ENCODE results near the gene TOP1. TPM values are rescaled to one million over a fixed set of nuclear protein-coding genes. Genes with fewer than 3 reads are reported as not detected.

The TOP1 gene
- total RNA-seq, 2 donors from 2014 or later: 80.6 to 85.5 TPM

DNA sequence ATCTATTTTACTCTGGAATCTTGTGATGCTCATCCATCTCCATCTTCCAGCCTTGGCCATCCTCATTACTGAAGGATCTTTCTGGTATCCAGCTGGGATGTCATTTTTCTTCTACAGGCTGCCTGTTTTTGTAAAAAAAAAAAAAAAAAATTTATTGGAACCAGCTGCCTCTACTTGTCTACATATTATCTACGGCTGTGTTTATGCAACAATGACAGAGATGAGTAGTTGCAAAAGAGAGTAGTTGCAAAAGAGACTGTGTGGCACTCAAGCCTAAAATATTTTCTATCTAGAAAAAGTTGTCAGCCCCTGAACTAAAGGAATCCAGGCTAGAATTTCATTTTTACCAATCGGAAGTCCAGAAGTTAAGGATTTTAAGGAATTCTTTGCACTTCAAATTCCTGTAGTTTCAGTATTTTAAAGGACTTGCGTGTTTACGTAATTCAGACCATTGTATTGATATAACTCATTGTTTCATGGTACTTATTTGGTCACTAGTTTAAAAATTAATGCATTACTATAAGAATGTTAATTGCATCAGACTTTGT, 70.2 kb downstream of the TOP1 start:
- no peaks in the 10 kb centered on the region for H3K4me1 ChIP-seq
- H3K27ac ChIP-seq: no peak overlapping the region
- no peaks in the 10 kb centered on the region for H3K27me3 ChIP-seq
- no peak for DNase-seq
- H3K9me3 ChIP-seq: no peaks in the 10 kb centered on the region
- H3K9ac ChIP-seq (ENCODE audit: low read depth in 2 of 2, low read length in 2 of 2): no peak overlapping the region
- TF ChIP-seq, protein P1, sequence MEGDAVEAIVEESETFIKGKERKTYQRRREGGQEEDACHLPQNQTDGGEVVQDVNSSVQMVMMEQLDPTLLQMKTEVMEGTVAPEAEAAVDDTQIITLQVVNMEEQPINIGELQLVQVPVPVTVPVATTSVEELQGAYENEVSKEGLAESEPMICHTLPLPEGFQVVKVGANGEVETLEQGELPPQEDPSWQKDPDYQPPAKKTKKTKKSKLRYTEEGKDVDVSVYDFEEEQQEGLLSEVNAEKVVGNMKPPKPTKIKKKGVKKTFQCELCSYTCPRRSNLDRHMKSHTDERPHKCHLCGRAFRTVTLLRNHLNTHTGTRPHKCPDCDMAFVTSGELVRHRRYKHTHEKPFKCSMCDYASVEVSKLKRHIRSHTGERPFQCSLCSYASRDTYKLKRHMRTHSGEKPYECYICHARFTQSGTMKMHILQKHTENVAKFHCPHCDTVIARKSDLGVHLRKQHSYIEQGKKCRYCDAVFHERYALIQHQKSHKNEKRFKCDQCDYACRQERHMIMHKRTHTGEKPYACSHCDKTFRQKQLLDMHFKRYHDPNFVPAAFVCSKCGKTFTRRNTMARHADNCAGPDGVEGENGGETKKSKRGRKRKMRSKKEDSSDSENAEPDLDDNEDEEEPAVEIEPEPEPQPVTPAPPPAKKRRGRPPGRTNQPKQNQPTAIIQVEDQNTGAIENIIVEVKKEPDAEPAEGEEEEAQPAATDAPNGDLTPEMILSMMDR (IDR thresholded peaks at IDR 0.05): no peak
- H3K36me3 ChIP-seq: peaks cover 16% of the 10 kb centered on the region
- no peak overlapping the region for H3K4me3 ChIP-seq
- intact Hi-C loops (cut with DNase I): loop anchor here (10.0 kb wide), 1 partner anchor 354 kb away; no protein-coding TSS in a partner anchor

DNA sequence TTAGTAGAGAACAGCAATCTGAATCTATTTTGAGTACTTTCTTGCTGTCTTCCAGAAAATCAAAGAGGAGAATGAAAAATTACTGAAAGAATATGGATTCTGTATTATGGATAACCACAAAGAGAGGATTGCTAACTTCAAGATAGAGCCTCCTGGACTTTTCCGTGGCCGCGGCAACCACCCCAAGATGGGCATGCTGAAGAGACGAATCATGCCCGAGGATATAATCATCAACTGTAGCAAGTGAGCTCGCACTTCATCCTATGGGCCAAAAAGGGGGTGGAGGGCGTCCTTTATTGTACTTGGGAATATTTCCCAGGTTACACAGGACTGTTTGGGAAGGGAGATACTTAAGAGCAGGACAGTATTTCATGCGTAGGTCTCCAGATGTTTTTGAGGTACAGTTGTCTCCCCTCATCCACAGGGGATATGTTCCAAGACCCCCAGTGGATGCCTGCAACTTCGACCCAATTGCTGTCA, 71.4 kb downstream of the TOP1 start:
- no peak overlapping the region for H3K9ac ChIP-seq (ENCODE audit: low read depth in 2 of 2, low read length in 2 of 2)
- H3K4me3 ChIP-seq: no peak overlapping the region
- H3K27me3 ChIP-seq: no peaks in the 10 kb centered on the region
- peaks cover 16% of the 10 kb centered on the region for H3K36me3 ChIP-seq
- TF ChIP-seq, protein P1 (IDR thresholded peaks at IDR 0.05): no peak
- no peak overlapping the region for H3K27ac ChIP-seq
- intact Hi-C loops (cut with DNase I): no loop called here
- DNase-seq: no peak
- no peaks in the 10 kb centered on the region for H3K4me1 ChIP-seq
- H3K9me3 ChIP-seq: no peaks in the 10 kb centered on the region

DNA sequence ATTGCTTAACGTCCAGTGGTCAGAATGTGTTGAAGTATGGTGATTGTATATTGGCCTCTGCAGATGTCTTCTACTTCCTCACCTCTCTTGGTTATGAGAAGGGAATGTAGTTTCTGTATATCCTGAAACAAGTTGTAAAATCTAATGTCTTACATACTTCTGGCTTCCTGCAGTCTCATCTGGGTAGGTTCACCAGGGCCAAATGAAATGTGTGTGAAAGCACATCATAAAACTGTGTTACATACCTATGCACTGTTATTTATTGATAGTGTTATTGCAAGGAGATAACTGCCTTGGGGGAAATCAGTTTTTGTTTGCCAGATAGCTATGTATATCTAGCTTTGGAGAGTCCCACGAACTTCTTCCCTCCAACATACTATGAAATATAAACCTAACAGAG, 73.0 kb downstream of the TOP1 start:
- Histone ChIP-seq H3K4me3 (no peak overlapping the region), H3K9ac (ENCODE audit: low read depth in 2 of 2, low read length in 2 of 2) (no peak overlapping the region), H3K27ac (no peak overlapping the region), H3K9me3 (no peaks in the 10 kb centered on the region), H3K36me3 (peaks cover 16% of the 10 kb centered on the region), H3K4me1 (no peaks in the 10 kb centered on the region), H3K27me3 (no peaks in the 10 kb centered on the region)
- TF ChIP-seq, protein P1 (IDR thresholded peaks at IDR 0.05): no peak
- no peak for DNase-seq
- intact Hi-C loops (cut with DNase I): no loop called here

DNA sequence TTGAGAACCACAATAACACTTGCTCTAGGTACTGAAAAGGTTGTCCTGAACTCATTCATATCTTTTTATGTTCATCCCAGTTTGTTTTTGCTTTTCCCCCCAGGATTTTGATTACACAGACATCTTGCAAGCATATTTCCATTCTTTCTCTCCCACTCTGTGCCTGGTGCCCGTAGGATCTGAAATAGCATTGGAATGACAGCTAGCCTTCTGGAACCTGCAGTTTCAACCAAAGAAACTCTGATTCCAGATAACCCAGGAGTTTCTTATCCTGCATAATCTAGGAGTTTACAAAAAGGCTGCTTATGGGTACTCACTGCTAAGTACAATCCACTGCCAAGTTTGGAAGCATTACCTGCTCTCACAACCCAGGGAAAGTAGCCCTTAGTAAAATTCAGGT, 79.9 kb downstream of the TOP1 start:
- H3K27ac ChIP-seq: no peak overlapping the region
- TF ChIP-seq, protein P1 (IDR thresholded peaks at IDR 0.05): no peak
- no peaks in the 10 kb centered on the region for H3K27me3 ChIP-seq
- H3K36me3 ChIP-seq: peaks cover 14% of the 10 kb centered on the region
- no peak overlapping the region for H3K4me3 ChIP-seq
- no peak for DNase-seq
- no peaks in the 10 kb centered on the region for H3K4me1 ChIP-seq
- no peaks in the 10 kb centered on the region for H3K9me3 ChIP-seq
- H3K9ac ChIP-seq (ENCODE audit: low read depth in 2 of 2, low read length in 2 of 2): no peak overlapping the region
- intact Hi-C loops (cut with DNase I): no loop called here

DNA sequence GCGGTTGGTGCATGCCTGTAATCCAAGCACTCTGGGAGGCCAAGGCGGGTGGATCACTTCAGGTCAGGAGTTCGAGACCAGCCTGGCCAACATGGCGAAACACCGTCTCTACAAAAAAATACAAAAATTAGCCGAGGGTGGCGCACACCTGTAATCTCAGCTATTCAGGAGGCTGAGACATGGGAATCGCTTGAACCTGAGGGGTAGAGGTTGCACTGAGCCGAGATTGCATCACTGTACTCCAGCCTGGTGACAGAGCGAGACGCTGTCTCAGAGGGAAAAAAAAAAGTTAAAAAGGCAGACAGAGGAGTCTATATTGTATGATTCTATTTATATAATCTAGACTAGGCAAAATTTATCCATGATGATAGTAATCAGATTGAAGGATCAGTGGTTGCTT, 81.4 kb downstream of the TOP1 start:
- Histone ChIP-seq H3K9ac (ENCODE audit: low read depth in 2 of 2, low read length in 2 of 2) (no peak overlapping the region), H3K4me1 (no peaks in the 10 kb centered on the region), H3K36me3 (peaks cover 16% of the 10 kb centered on the region), H3K9me3 (no peaks in the 10 kb centered on the region), H3K27me3 (no peaks in the 10 kb centered on the region), H3K4me3 (no peak overlapping the region), H3K27ac (no peak overlapping the region)
- TF ChIP-seq, protein P1 (IDR thresholded peaks at IDR 0.05): no peak
- intact Hi-C loops (cut with DNase I): no loop called here
- no peak for DNase-seq

Data from colonic mucosa (tissue), 4 donors.